HG03354 (cell line): ENCODE results near the gene KCNT2.

ENCODE experiments used
- ATAC-seq: cut with Tn5 transposase; IDR thresholded peaks from one replicate; pipeline ENCODE4 v1.9.1; 2021; ENCODE audit warnings: mild to moderate bottlenecking; ENCODE audit not compliant: unreplicated experiment, poor library complexity, severe bottlenecking

The KCNT2 gene

DNA sequence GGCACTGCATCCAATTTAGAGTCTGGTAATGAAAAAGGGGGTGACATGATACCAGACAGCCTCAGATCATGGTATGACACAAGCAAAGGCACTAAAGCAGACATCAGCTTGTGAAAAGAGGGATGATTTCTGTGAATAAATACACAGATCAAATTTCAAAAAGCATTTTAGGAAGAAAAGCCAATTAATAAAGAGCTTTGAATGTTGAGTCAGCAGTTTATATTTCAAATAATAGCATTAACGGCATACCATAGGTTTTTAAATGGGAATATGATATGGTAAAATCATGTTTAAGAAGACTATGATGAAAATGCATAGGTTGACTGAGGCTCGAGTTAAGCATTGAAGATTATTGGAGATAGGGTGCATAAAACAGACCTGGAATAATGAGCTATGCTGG, 13.5 kb downstream of the KCNT2 start:
- ATAC-seq: no peak

GRCh38 chr1:196593955-196594354, 14.3 kb downstream of the KCNT2 start:
- no peak for ATAC-seq

GRCh38 chr1:196590959-196591358, 17.3 kb downstream of the KCNT2 start:
- ATAC-seq: no peak

GRCh38 chr1:196590012-196590708, 18.1 kb downstream of the KCNT2 start:
- no peak for ATAC-seq

GRCh38 chr1:196584696-196585095, 23.5 kb downstream of the KCNT2 start:
- ATAC-seq: no peak

- ATAC-seq: no peak
These were observed 30.9 kb downstream of the KCNT2 start for GRCh38 chr1:196577386-196577785.

- no peak for ATAC-seq
These were observed 35.0 kb downstream of the KCNT2 start for GRCh38 chr1:196573226-196573625.

- no peak for ATAC-seq
These were observed 41.0 kb downstream of the KCNT2 start for GRCh38 chr1:196567238-196567637.

GRCh38 chr1:196563768-196564167, 44.5 kb downstream of the KCNT2 start:
- ATAC-seq: no peak

DNA sequence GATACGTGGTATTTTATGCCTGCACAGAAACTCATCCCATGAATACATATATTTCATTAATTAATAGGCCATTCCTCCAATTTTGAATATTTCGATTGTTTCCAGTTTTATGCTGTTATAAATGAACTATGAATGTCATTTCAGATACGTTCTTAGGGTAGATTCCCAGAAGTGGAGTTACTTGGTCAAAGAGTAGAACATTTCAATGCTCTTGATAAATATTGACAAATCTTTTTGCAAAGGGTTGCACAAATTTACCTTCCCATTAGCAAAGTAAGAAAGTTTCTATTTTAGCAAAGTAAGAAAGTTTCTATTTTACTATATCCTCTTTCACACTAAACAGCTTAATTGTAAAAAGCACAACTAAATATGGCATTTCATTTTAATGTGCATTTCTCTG, 48.9 kb downstream of the KCNT2 start:
- ATAC-seq: no peak

- ATAC-seq: peak; percentile 65
These were observed 49.8 kb downstream of the KCNT2 start for GRCh38 chr1:196558411-196558810.

GRCh38 chr1:196557797-196558196, 50.4 kb downstream of the KCNT2 start:
- no peak for ATAC-seq

- no peak for ATAC-seq
These were observed 57.5 kb downstream of the KCNT2 start for GRCh38 chr1:196550731-196551130.

DNA sequence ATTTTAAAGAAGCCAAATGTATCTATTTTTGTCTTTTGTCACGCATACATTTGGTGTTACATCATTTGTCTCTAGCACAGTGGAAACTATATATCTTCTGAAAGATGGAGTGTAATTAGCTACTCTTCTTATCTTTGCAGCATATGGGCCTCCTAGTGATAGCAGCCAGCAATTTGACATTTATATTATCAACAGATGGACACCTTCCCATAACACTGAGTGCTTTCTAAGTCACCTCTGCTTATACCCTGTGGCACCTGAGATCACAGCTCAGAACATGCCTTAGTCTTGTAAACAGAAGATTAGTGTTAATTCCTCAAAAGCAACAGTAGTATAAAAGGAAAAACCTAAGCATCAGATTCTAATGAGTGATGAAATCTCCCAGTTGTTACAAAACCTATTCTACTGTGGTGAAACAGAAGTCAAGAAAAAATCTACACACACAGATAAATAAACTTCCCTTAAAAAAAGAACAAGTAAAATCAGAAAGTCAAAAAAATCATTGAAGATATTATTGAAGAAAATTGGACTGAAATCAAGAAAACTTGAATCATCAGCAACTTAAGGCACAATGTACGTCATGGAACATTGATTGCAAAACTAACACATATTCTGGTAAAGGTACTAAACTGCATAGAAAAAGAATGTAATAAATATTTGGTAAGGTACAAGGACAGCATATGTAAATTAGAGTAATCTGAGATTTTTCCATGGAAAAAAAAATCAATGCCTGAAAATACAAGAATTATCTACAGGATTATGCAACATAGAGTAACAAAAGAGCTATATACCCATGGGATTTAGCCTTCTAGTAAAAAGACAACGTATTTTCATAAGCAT, 61.7 kb downstream of the KCNT2 start:
- no peak for ATAC-seq

GRCh38 chr1:196545222-196545621, 63.0 kb downstream of the KCNT2 start:
- no peak for ATAC-seq

DNA sequence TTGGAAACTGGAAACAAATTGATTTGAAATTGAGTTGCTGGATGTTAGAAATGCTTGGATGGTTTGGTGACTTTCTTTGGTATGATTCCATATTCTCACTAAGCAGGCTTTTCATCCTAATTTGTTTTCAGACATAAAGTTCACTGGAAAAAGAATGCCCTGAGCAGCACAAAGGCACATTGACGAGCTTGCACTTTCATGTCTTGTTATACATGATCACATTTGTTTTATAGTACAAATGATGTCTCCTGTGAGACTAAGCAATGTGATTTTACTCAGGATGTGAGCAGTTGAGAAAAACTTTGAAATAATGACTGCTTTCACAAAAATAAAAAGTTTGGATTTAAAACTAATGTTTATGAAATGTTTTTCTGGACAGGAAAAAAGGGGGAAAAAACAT, 63.6 kb downstream of the KCNT2 start:
- ATAC-seq: no peak

GRCh38 chr1:196543833-196544232, 64.4 kb downstream of the KCNT2 start:
- ATAC-seq: no peak

GRCh38 chr1:196538473-196538872, 69.8 kb downstream of the KCNT2 start:
- ATAC-seq: no peak

DNA sequence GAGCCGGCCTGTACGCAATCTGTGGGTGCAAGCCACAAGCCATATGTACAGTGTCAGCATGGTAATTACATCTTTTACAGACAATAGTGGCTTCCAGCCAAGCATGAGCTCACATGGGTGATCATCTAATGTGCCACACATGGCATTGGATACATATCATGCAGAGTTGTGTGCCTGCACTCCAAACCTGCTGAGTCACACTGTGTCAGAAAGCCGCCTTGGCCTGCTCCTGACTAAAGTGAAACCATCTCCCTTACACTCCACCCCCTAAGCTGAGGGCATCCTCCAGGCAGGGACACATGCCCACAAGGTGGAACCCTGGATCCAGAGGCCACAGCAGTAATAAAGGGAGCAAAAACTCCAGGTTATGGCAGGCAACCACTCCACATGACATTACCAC, 72.5 kb downstream of the KCNT2 start:
- ATAC-seq: no peak

DNA sequence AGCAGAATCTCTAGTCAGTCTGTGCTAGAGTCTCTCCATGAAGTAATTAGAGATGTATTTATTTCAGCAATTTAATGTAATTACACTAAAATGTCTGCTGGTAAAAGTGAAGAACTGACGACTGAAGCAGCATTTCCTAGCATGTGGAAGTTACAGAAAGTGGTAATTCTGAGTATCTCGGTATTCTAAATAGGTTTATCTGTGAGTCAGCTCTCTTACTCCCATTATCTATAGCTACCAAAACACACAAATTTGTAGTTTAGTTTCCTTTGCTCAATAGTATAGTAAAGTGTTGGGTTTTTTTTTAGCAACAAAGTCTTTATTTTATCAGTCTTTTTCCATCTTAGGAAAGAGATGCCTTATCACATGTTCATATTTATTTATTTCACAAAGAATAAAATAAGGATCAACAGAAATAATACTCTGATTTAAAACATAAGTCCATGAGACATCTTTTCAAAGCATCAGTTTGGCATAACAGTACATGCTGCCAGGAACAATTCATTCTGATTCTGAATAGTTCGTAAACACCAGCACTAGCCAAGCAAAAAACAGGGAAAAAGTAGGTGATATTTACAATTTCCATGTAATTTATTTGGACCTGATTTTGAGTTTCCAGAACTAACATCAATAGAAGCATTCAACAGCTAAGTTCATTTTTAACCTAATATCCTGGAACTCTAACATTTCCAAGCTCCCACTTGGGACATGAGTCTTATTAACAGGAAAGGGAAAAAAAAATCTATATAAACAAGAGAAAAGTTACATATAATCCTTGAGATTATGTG, 76.3 kb downstream of the KCNT2 start:
- no peak for ATAC-seq

DNA sequence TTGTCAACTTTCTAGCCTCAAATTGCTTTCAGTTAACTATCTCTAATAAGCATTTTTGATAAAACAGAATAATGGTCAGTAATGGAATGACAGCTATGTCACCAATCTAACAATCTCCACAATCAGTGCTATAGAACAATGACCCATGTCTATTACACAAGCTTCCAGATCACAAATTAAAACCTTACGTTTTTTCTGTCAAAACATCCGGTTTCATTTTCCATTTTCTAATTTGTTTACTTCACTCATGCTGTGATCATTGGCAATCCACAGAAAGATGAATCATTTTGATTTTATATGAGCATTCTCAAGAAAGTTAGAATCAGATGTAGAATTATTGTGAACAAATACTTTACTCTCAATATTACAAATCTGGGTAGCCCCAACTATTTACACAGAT, 80.3 kb downstream of the KCNT2 start:
- no peak for ATAC-seq
